GM12878 (cell line): ENCODE results near the gene SPRYD3.

Experiments used
- CHD2 ChIP-seq: IDR thresholded peaks from 2 replicates; pipeline ENCODE4 v1.6.1; 2011; ENCODE audit warnings: low read depth, low read length, improper control_type of control experiment, borderline replicate concordance
- TF ChIP-seq, protein P1 (sequence below): IDR thresholded peaks from 2 replicates; pipeline ENCODE4 v1.6.1; 2012; ENCODE audit warnings: low read depth, low read length, improper control_type of control experiment

DNA sequence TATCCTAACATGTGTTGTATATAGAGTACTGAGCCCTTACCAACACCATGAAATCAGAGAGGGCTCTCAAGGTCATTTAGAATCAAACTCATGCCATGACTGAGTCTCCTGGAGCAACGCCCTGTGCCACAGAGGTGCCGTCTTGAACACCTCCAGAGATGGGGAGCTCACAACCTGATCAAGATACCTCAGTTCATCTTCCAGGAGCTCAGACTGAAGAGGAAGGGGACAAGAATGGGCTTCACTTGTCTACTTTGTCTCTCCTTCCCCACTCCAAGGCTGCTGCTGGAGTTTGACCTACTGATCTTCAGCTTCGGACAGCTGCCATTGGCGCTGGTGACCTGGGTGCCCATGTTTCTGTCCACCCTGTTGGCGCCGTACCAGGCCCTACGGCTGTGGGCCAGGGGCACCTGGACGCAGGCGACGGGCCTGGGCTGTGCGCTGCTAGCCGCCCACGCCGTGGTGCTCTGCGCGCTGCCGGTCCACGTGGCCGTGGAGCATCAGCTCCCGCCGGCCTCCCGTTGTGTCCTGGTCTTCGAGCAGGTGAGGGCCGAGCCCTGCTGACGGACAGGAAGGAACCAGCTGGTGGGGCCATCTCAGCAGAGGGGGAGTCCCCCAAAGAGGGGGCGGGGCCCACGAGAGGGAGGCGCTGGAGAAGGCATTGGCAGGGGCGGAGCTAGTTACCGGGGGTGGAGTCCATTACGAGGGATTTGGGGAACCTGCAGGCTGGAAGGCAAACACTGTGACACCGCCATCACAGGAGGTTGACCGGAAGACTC is 36.1 kb upstream of the SPRYD3 start:
- TF ChIP-seq, protein P1, sequence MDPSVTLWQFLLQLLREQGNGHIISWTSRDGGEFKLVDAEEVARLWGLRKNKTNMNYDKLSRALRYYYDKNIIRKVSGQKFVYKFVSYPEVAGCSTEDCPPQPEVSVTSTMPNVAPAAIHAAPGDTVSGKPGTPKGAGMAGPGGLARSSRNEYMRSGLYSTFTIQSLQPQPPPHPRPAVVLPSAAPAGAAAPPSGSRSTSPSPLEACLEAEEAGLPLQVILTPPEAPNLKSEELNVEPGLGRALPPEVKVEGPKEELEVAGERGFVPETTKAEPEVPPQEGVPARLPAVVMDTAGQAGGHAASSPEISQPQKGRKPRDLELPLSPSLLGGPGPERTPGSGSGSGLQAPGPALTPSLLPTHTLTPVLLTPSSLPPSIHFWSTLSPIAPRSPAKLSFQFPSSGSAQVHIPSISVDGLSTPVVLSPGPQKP = no peak
- TF ChIP-seq CHD2 = no peak
